HG02678 (cell line): ENCODE data around the gene STOM.

Experiments
- ATAC-seq: cut with Tn5 transposase; IDR thresholded peaks from one replicate; pipeline ENCODE4 v1.9.1; 2021; ENCODE audit warnings: mild to moderate bottlenecking, moderate library complexity; ENCODE audit not compliant: unreplicated experiment

Gene STOM

DNA sequence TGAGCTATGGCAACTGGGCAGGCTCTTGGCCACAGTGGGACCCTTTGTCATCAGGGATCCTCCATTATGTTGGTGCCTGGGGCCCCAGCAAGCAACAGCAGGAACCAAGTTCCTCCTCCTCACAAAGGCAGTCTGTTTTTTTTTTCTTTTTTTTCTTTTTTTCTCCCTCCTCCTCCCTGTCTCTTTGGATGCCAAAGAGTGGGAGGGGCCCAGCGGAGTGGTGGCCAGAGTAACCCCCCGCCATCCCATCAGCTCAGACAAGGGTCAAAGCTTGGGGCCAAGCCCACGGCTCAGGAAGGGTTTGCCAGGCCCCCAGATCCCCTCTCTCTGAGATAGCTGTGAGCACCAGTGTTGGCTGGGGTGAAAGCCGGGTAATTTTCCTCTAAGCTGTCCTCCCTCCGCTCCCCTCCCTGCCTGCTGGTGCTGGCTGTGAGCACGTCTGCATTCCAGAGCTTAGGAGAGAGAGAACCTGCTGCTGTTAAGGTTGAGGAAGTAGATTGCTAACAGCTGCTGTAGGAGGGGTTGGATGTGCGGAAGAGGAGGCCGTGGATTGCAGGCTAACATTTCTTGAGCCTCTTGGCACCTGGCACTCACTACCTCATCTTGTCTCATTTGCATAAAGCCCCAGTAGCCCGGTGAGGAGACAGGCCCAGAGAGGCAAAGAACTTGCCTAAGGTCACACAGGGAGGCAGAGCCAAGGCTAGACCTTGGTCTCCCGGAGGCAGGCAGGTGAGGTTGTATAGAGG lies 80.9 kb downstream of the STOM start:
- no peak for ATAC-seq
